ENCODE results near the gene MARCHF10. TPM values are rescaled to one million over a fixed set of nuclear protein-coding genes. Genes with fewer than 3 reads are reported as not detected.

Gene MARCHF10
- total and polyA plus RNA-seq, 2 donors (not counting 3 experiments of a cell fraction or from before 2014, with no cell fraction given) = 0.11 TPM; not detected in 1

- H3K79me2 ChIP-seq (ENCODE audit: control insufficient read depth, insufficient read depth, low read length) = no peaks in the 10 kb centered on the region
- DNase-seq (ENCODE audit: low read depth, low spot score) = no peak
- H4K20me1 ChIP-seq (replicated peaks; ENCODE audit: control insufficient read depth, extremely low read depth, insufficient read depth, low read length) = no peaks in the 10 kb centered on the region
- ChIA-PET CTCF (interaction anchor here (0.9 to 1.1 kb wide), 2 partner anchors 16 to 103 kb away, joined by 3 to 4 read pairs; no protein-coding TSS in a partner anchor), POLR2A (no interaction called here)
- no peak overlapping the region for H3K27ac ChIP-seq (ENCODE audit: insufficient read depth, low read depth, low read length)
- no peaks in the 10 kb centered on the region for H3K36me3 ChIP-seq (ENCODE audit: control insufficient read depth in 2 of 2, extremely low read depth in 1 of 2, insufficient read depth in 2 of 2, low read length in 2 of 2)
- no peak overlapping the region for H3K9ac ChIP-seq (replicated peaks; ENCODE audit: extremely low read depth, insufficient read depth, low read length)
- no peaks in the 10 kb centered on the region for H3K27me3 ChIP-seq (ENCODE audit: control insufficient read depth in 2 of 2, insufficient read depth in 2 of 2, low read length in 2 of 2)
- H3K9me1 ChIP-seq (replicated peaks; ENCODE audit: control insufficient read depth, extremely low read depth, insufficient read depth, low read length) = no peaks in the 10 kb centered on the region
- BruUV-seq (replicated peaks) = no TSS peak
- peaks cover 16% of the 10 kb centered on the region for H3K4me1 ChIP-seq (ENCODE audit: control insufficient read depth, extremely low read depth, insufficient read depth, low read length)
- TF ChIP-seq CTCF (IDR thresholded peaks at IDR 0.05; ENCODE audit: extremely low read depth in 1 of 2, insufficient read depth in 1 of 2, low read depth in 1 of 2, low read length in 2 of 2) (no peak), MYC (IDR thresholded peaks at IDR 0.05; ENCODE audit: low read depth, low read length) (no peak), MAX (IDR thresholded peaks at IDR 0.05; ENCODE audit: insufficient read depth, insufficient read length) (no peak), GATA2 (IDR thresholded peaks at IDR 0.05; ENCODE audit: insufficient read depth, insufficient read length, low read depth, low read length) (no peak), FOS (IDR thresholded peaks at IDR 0.05; ENCODE audit: borderline replicate concordance, insufficient read depth, low read length) (no peak), POLR2AphosphoS5 (IDR thresholded peaks at IDR 0.05; ENCODE audit: insufficient read depth, low read depth, low read length) (no peak), EZH2 (IDR thresholded peaks at IDR 0.05; ENCODE audit: borderline replicate concordance, low read depth, low read length, severe bottlenecking) (no peak), JUN (IDR thresholded peaks at IDR 0.05; ENCODE audit: borderline replicate concordance, insufficient read depth, insufficient read length, low read depth) (no peak), POLR2A (IDR thresholded peaks at IDR 0.05; ENCODE audit: low read depth, low read length) (no peak)
- no peak overlapping the region for H3K4me3 ChIP-seq (replicated peaks in 1 of 3; ENCODE audit: insufficient read depth in 1 of 3, low read depth in 1 of 3, low read length in 3 of 3)
- FAIRE-seq = no peak
- no peaks in the 10 kb centered on the region for H3K9me3 ChIP-seq (replicated peaks; ENCODE audit: control insufficient read depth, insufficient read depth, low read length)
- H2AFZ ChIP-seq (ENCODE audit: low read depth, low read length) = no peak overlapping the region
- dilution Hi-C loops (cut with MboI; ENCODE audit: extremely low pct_ligation_motif_present, low sequenced_read_pairs) (no loop called here), intact Hi-C loops (cut with micrococcal nuclease) (no loop called here)
- no peak overlapping the region for H3K4me2 ChIP-seq (ENCODE audit: insufficient read depth, low read length)
Observed at GRCh38 chr17:62655656-62656055, 152.5 kb downstream of the MARCHF10 start.
